ENCODE results near the gene FRYL.

DNA sequence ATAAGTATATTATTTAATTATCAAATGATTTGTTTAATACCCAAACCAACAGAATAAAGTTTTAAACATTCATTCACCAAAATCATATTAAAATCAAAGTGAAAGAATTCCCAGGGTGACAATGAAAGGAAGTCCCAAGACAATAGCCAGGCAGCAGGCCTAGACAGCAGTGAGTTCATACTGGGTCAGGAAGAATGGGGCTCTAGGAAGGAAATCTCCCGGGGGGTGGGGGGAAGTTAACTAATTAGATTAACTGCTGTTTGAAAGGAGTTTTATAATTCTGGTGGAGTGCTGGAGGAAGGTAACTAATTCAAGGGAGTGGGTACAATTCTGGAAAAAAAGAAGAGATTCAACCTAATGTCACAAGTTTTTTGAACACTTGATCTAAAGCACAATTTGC lies 185.9 kb downstream of the FRYL start:
- TF ChIP-seq POLR2A (IDR thresholded peaks at IDR 0.05) = no peak
- TF ChIP-seq, protein P1, sequence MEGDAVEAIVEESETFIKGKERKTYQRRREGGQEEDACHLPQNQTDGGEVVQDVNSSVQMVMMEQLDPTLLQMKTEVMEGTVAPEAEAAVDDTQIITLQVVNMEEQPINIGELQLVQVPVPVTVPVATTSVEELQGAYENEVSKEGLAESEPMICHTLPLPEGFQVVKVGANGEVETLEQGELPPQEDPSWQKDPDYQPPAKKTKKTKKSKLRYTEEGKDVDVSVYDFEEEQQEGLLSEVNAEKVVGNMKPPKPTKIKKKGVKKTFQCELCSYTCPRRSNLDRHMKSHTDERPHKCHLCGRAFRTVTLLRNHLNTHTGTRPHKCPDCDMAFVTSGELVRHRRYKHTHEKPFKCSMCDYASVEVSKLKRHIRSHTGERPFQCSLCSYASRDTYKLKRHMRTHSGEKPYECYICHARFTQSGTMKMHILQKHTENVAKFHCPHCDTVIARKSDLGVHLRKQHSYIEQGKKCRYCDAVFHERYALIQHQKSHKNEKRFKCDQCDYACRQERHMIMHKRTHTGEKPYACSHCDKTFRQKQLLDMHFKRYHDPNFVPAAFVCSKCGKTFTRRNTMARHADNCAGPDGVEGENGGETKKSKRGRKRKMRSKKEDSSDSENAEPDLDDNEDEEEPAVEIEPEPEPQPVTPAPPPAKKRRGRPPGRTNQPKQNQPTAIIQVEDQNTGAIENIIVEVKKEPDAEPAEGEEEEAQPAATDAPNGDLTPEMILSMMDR (IDR thresholded peaks at IDR 0.05) = no peak

Measured in uterus (tissue), 2 donors.